OCI-LY3 (cell line): ENCODE results near the gene CRACR2B.

Experiments
- H2AFZ ChIP-seq: fragments of 200-600, 300-600 bp; shearing (Covaris generic); 2 replicates; pipeline ENCODE4 v1.6.0; 2014; ENCODE audit warnings: antibody characterized with exemption, low read depth, low read length
- H3K27ac ChIP-seq: fragments of 200-600, 300-600 bp; sonication (generic); 2 replicates; pipeline ENCODE4 v1.5.1; 2014; ENCODE audit warnings: mild to moderate bottlenecking, low read length, moderate library complexity, mixed read lengths
- H3K27me3 ChIP-seq: fragments of 200-600, 300-600 bp; sonication (generic); 2 replicates; pipeline ENCODE4 v1.6.1; 2014; ENCODE audit warnings: low read depth, low read length, mixed read lengths
- H3K36me3 ChIP-seq: fragments of 200-600, 300-600 bp; sonication (generic); replicated peaks from 2 replicates; pipeline ENCODE3; 2014; ENCODE audit warnings: low read depth, low read length, mixed read lengths
- H3K4me1 ChIP-seq: fragments of 300-600, 200-600 bp; sonication (generic); 2 replicates; pipeline ENCODE4 v1.6.1; 2014; ENCODE audit warnings: low read length, mixed read lengths
- H3K4me2 ChIP-seq: fragments of 200-600, 300-600 bp; sonication (generic); 2 replicates; pipeline ENCODE4 v1.6.1; 2014; ENCODE audit warnings: low read length, mixed read lengths
- H3K4me3 ChIP-seq: fragments of 300-600, 200-600 bp; sonication (generic); 2 replicates; pipeline ENCODE4 v1.5.1; 2014; ENCODE audit warnings: antibody characterized with exemption, mild to moderate bottlenecking, low read length, moderate library complexity
- H3K79me2 ChIP-seq: fragments of 300-600, 200-600 bp; shearing (Covaris generic); 2 replicates; pipeline ENCODE4 v1.6.1; 2014; ENCODE audit warnings: mild to moderate bottlenecking, low read length, mixed read lengths
- H3K9ac ChIP-seq: fragments of 300-600, 200-600 bp; shearing (Covaris generic); 2 replicates; pipeline ENCODE4 v1.6.0; 2014; ENCODE audit warnings: mild to moderate bottlenecking, low read length, moderate library complexity
- H3K9me3 ChIP-seq: fragments of 200-600, 300-600 bp; shearing (Covaris generic); 2 replicates; pipeline ENCODE4 v1.6.1; 2014; ENCODE audit warnings: low read length, mixed read lengths; ENCODE audit not compliant: insufficient read depth
- H4K20me1 ChIP-seq: fragments of 200-600, 300-600 bp; sonication (generic); 2 replicates; pipeline ENCODE4 v1.6.1; 2016; ENCODE audit warnings: low read length, mixed read lengths; ENCODE audit not compliant: insufficient read depth
- EZH2phosphoT487 ChIP-seq: fragments of 200-600 bp; shearing (Covaris generic); IDR thresholded peaks from 2 replicates; pipeline ENCODE4 v1.6.1; 2018; ENCODE audit warnings: antibody characterized with exemption, mixed run types, low read depth
- TF ChIP-seq, protein P1 (sequence below): fragments of 200-600, 300-600 bp; sonication (generic); IDR thresholded peaks from 2 replicates; pipeline ENCODE4 v1.5.1; 2014; ENCODE audit warnings: antibody characterized with exemption, low read length, low read depth

CRACR2B gene

DNA sequence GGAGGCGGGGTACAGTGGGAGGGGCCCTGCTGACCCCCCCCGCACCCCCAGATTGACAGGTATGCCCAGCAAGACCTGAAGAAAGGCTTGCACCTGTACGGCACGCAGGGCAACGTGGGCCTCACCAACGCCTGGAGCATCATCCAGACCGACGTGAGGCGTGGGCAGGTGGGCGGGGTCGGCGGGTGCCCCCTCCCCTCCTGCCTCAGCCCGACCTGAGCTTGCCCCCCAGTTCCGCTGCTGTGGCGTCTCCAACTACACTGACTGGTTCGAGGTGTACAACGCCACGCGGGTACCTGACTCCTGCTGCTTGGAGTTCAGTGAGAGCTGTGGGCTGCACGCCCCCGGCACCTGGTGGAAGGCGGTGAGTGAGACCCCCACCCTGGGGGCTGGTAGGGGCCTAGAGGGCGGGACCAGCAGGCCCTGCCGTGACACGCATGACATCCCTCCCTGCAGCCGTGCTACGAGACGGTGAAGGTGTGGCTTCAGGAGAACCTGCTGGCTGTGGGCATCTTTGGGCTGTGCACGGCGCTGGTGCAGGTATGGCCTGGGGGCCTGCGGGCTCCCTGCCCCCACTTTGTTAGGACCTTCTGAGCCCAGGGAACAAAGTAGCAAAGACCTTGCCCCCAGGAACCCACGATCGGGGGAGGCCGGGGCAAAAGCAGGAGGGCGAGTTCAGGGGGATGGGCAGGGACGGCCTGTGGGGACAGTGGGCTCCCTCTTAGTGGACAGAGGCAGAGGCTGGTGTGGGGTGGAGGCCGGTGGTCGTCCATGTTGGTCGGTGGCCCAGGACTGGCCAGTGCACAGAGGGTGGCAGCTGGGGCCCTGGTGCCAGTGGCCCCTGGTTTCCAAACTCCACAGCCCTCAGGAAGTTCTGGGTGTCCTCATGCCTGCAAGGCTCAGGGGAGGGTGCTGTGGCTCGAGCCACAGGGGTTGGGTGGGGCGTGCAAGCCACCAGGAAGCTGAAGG is 38.0 kb downstream of the CRACR2B start:
- no peak overlapping the region for H3K9ac ChIP-seq
- H2AFZ ChIP-seq, result no peak overlapping the region
- no peaks in the 10 kb centered on the region for H3K79me2 ChIP-seq
- H3K9me3 ChIP-seq, result no peaks in the 10 kb centered on the region
- no peaks in the 10 kb centered on the region for H3K27me3 ChIP-seq
- no peaks in the 10 kb centered on the region for H4K20me1 ChIP-seq
- H3K36me3 ChIP-seq, result no peaks in the 10 kb centered on the region
- no peak overlapping the region for H3K27ac ChIP-seq
- H3K4me1 ChIP-seq, result no peaks in the 10 kb centered on the region
- TF ChIP-seq, protein P1, sequence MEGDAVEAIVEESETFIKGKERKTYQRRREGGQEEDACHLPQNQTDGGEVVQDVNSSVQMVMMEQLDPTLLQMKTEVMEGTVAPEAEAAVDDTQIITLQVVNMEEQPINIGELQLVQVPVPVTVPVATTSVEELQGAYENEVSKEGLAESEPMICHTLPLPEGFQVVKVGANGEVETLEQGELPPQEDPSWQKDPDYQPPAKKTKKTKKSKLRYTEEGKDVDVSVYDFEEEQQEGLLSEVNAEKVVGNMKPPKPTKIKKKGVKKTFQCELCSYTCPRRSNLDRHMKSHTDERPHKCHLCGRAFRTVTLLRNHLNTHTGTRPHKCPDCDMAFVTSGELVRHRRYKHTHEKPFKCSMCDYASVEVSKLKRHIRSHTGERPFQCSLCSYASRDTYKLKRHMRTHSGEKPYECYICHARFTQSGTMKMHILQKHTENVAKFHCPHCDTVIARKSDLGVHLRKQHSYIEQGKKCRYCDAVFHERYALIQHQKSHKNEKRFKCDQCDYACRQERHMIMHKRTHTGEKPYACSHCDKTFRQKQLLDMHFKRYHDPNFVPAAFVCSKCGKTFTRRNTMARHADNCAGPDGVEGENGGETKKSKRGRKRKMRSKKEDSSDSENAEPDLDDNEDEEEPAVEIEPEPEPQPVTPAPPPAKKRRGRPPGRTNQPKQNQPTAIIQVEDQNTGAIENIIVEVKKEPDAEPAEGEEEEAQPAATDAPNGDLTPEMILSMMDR, result no peak
- TF ChIP-seq EZH2phosphoT487, result no peak
- no peak overlapping the region for H3K4me3 ChIP-seq
- no peak overlapping the region for H3K4me2 ChIP-seq

DNA sequence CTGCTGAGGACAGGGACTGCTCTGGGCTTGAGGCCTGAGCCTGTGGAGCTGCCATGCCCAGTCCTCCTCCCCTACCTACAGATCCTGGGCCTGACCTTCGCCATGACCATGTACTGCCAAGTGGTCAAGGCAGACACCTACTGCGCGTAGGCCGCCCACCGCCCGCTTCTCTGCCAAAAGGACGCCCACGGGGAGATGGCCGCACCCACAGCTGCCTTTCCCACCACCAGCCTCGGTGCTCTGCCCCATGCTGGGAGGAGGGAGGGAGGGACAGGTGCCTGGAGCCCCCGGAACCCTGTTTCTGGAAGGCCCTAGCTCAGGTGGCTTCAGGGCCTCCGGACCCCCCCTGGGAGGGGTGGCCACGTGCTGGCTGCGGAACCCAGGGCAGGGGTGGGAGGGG is 38.8 kb downstream of the CRACR2B start:
- H3K4me1 ChIP-seq, result no peaks in the 10 kb centered on the region
- no peaks in the 10 kb centered on the region for H3K36me3 ChIP-seq
- no peaks in the 10 kb centered on the region for H3K79me2 ChIP-seq
- no peaks in the 10 kb centered on the region for H4K20me1 ChIP-seq
- H3K4me3 ChIP-seq, result no peak overlapping the region
- no peak overlapping the region for H2AFZ ChIP-seq
- H3K27ac ChIP-seq, result no peak overlapping the region
- no peak overlapping the region for H3K4me2 ChIP-seq
- no peaks in the 10 kb centered on the region for H3K27me3 ChIP-seq
- no peaks in the 10 kb centered on the region for H3K9me3 ChIP-seq
- no peak for TF ChIP-seq EZH2phosphoT487
- TF ChIP-seq, protein P1, result no peak
- no peak overlapping the region for H3K9ac ChIP-seq

DNA sequence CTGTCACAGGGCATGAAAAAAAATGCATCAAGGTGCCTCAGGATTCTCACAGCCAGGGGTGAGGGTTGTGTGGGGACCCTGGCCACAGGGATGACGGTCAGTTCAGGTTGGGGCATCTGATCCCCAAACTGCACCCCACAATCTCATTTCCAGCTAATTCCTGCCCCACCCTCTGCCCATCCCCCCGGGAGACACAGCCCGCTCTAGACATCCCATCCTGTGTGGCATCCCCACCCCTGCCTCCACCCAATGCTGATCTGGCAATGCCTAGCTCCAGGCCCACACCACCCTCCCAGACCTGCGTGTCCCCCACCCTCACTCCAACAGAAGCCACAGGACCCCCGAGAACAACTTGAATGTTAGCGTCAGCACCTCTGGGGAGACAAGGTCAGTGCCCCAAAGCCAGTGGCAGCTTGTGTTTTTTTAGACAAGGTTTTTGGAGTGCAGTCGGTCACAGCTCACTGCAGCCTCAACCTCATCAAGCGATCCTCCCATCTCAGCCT is 40.2 kb downstream of the CRACR2B start:
- H3K4me1 ChIP-seq, result no peaks in the 10 kb centered on the region
- H3K9ac ChIP-seq, result no peak overlapping the region
- no peak overlapping the region for H3K4me3 ChIP-seq
- H2AFZ ChIP-seq, result no peak overlapping the region
- no peaks in the 10 kb centered on the region for H3K79me2 ChIP-seq
- H3K4me2 ChIP-seq, result no peak overlapping the region
- no peaks in the 10 kb centered on the region for H3K9me3 ChIP-seq
- H4K20me1 ChIP-seq, result peaks cover 3% of the 10 kb centered on the region; the same call in 1 of the 2 replicates
- no peak overlapping the region for H3K27ac ChIP-seq
- H3K36me3 ChIP-seq, result no peaks in the 10 kb centered on the region
- TF ChIP-seq, protein P1, result no peak
- TF ChIP-seq EZH2phosphoT487, result no peak
- H3K27me3 ChIP-seq, result no peaks in the 10 kb centered on the region

DNA sequence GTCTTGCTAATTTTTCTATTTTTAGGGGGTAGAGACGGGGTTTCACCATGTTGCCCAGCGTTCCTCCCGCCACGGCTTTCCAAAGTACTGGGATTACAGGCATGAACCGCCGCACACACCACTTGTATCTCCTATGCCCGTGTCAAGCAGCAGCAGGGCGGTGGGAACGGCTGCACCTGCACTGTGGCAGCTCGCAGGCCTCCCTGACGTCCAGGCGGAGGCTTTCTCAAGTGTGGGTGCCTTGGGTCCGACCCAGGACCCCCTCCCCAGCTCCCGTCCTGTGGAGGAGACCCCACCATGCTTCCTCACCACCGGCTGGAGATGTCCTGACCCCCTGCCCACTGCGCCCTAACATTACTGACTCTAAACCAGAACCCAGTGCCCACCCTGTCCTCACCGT is 40.7 kb downstream of the CRACR2B start:
- no peaks in the 10 kb centered on the region for H3K9me3 ChIP-seq
- H3K9ac ChIP-seq, result no peak overlapping the region
- H3K27ac ChIP-seq, result no peak overlapping the region
- H2AFZ ChIP-seq, result no peak overlapping the region
- H3K79me2 ChIP-seq, result no peaks in the 10 kb centered on the region
- H3K27me3 ChIP-seq, result no peaks in the 10 kb centered on the region
- H3K4me1 ChIP-seq, result no peaks in the 10 kb centered on the region
- no peaks in the 10 kb centered on the region for H3K36me3 ChIP-seq
- no peak overlapping the region for H3K4me3 ChIP-seq
- no peak overlapping the region for H3K4me2 ChIP-seq
- TF ChIP-seq, protein P1, result no peak
- no peak for TF ChIP-seq EZH2phosphoT487
- peaks cover 3% of the 10 kb centered on the region; the same call in 1 of the 2 replicates for H4K20me1 ChIP-seq
